ENCODE measurements around the gene RFC5. TPM values are rescaled to one million over a fixed set of nuclear protein-coding genes. Genes with fewer than 3 reads are reported as not detected.

Gene RFC5
- total and polyA plus RNA-seq, 4 donors: 7.3 to 16.0 (median 8.2) TPM

DNA sequence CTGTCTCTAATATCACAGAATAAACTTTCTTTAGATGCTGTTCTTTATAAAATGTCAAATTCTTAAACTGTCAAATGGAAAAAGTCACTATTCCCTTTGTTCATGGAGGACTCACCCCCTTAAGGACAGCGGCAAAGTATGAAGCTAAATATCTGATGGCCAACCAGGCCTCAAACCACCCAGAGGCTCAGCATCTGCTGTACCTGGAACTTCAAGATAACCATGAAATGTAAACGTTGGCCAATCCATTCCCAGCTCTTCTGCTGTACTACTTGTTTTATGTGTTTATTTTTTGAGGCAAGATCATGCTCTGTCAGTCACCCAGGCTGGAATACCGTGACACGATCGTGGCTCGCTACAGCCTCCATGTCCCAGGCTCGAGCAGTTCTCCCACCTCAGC is 15.7 kb downstream of the RFC5 start:
- DNase-seq (no peak), ATAC-seq (ENCODE audit: insufficient read depth, low FRiP score) (no peak)
- H3K36me3 ChIP-seq (ENCODE audit: control insufficient read depth in 4 of 4, insufficient read depth in 4 of 4, low read length in 4 of 4): peaks cover 34 to 54% (median 43%) of the 10 kb centered on the region in 4 donors
- H3K4me1 ChIP-seq (ENCODE audit: control insufficient read depth in 5 of 5, insufficient read depth in 5 of 5, low read length in 5 of 5): no peaks in the 10 kb centered on the region
- TF ChIP-seq, protein P1, sequence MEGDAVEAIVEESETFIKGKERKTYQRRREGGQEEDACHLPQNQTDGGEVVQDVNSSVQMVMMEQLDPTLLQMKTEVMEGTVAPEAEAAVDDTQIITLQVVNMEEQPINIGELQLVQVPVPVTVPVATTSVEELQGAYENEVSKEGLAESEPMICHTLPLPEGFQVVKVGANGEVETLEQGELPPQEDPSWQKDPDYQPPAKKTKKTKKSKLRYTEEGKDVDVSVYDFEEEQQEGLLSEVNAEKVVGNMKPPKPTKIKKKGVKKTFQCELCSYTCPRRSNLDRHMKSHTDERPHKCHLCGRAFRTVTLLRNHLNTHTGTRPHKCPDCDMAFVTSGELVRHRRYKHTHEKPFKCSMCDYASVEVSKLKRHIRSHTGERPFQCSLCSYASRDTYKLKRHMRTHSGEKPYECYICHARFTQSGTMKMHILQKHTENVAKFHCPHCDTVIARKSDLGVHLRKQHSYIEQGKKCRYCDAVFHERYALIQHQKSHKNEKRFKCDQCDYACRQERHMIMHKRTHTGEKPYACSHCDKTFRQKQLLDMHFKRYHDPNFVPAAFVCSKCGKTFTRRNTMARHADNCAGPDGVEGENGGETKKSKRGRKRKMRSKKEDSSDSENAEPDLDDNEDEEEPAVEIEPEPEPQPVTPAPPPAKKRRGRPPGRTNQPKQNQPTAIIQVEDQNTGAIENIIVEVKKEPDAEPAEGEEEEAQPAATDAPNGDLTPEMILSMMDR (IDR thresholded peaks at IDR 0.05; ENCODE audit: control extremely low read depth, extremely low read depth): no peak
- no peak overlapping the region for H3K4me3 ChIP-seq
- H3K27me3 ChIP-seq (ENCODE audit: control insufficient read depth in 3 of 3, insufficient read depth in 3 of 3, low read length in 2 of 3): no peaks in the 10 kb centered on the region
- 89 to 95% methylated on average over 7 of the region's 7 CpGs for WGBS, 2 donors
- peak overlapping the region in 1 of 2 donors; percentile 5 for H3K9ac ChIP-seq (ENCODE audit: insufficient read depth in 1 of 2, low read length in 2 of 2)
- no peaks in the 10 kb centered on the region for H3K9me3 ChIP-seq (ENCODE audit: control insufficient read depth in 4 of 4, insufficient read depth in 3 of 4, low read length in 3 of 4)
- H3K27ac ChIP-seq (ENCODE audit: low read depth in 1 of 2, low read length in 1 of 2): no peak overlapping the region

DNA sequence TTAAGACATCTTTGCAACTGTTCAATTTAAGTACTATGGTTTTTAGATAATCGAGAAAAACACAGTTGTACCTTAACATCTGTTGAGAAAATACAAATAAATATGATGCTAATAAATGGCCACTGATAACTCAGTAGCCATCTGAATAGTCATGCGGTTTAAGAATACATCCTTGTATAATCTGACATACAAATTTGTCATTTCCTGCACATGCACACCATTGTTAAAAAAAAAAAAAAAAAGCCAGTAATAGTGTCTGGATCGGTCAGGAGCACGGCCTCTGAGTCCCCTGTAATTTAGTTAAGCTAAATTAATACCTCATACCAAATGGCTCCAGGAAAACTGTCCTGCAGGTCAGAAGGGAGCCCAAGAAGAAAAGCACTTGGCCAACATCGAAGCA is 16.8 kb downstream of the RFC5 start:
- Histone ChIP-seq H3K36me3 (ENCODE audit: control insufficient read depth in 4 of 4, insufficient read depth in 4 of 4, low read length in 4 of 4) (peaks cover 41 to 58% (median 46%) of the 10 kb centered on the region in 4 donors), H3K4me3 (no peak overlapping the region), H3K9ac (ENCODE audit: insufficient read depth in 1 of 2, low read length in 2 of 2) (no peak overlapping the region), H3K4me1 (ENCODE audit: control insufficient read depth in 5 of 5, insufficient read depth in 5 of 5, low read length in 5 of 5) (no peaks in the 10 kb centered on the region), H3K9me3 (ENCODE audit: control insufficient read depth in 4 of 4, insufficient read depth in 3 of 4, low read length in 3 of 4) (no peaks in the 10 kb centered on the region), H3K27me3 (ENCODE audit: control insufficient read depth in 3 of 3, insufficient read depth in 3 of 3, low read length in 2 of 3) (no peaks in the 10 kb centered on the region), H3K27ac (ENCODE audit: low read depth in 1 of 2, low read length in 1 of 2) (peak overlapping the region in 1 of 2 donors; percentile 56)
- TF ChIP-seq, protein P1 (IDR thresholded peaks at IDR 0.05; ENCODE audit: control extremely low read depth, extremely low read depth): no peak
- ATAC-seq (ENCODE audit: insufficient read depth, low FRiP score): no peak
- WGBS, 2 donors: 79 to 87% methylated on average over 5 of the region's 5 CpGs
- no peak for DNase-seq

DNA sequence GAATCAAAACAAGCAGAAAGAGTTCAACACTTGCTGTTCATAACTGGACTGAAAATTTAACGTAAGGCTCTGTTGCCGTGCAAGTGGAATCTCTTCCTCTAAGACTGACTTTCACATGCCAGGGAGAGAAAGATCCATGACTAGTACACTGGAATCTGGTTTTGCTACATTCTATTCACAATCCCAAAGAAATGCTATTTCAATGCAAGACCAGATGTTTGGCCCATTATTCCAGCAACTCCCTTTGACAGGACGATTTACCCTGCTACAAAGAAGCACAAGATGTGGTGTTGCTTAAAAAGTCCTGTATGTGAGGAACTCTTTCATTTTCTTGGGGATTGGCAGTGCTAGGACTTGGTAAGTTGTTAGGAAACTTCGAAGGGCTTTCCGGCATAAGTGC is 17.4 kb downstream of the RFC5 start:
- ATAC-seq (ENCODE audit: insufficient read depth, low FRiP score) (no peak), DNase-seq (peak in 2 of 3 donors; percentile 33 to 40)
- H3K4me1 ChIP-seq (ENCODE audit: control insufficient read depth in 5 of 5, insufficient read depth in 5 of 5, low read length in 5 of 5): no peaks in the 10 kb centered on the region
- no peak overlapping the region for H3K9ac ChIP-seq (ENCODE audit: insufficient read depth in 1 of 2, low read length in 2 of 2)
- no peak overlapping the region for H3K4me3 ChIP-seq
- TF ChIP-seq, protein P1 (IDR thresholded peaks at IDR 0.05; ENCODE audit: control extremely low read depth, extremely low read depth): no peak
- H3K27ac ChIP-seq (ENCODE audit: low read depth in 1 of 2, low read length in 1 of 2): no peak overlapping the region
- H3K9me3 ChIP-seq (ENCODE audit: control insufficient read depth in 4 of 4, insufficient read depth in 3 of 4, low read length in 3 of 4): no peaks in the 10 kb centered on the region
- no peaks in the 10 kb centered on the region for H3K27me3 ChIP-seq (ENCODE audit: control insufficient read depth in 3 of 3, insufficient read depth in 3 of 3, low read length in 2 of 3)
- WGBS, 2 donors: 86 to 88% methylated on average over 5 of the region's 5 CpGs
- H3K36me3 ChIP-seq (ENCODE audit: control insufficient read depth in 4 of 4, insufficient read depth in 4 of 4, low read length in 4 of 4): peaks cover 40 to 58% (median 47%) of the 10 kb centered on the region in 4 donors
